A673 (cell line): ENCODE data around the gene GYPB.

ENCODE experiments used
- CTCF ChIP-seq: fragments of 300-800, 200-600 bp; sonication (generic); conservative IDR thresholded peaks from 2 replicates; pipeline ENCODE4 v1.5.1; 2017; ENCODE audit warnings: low read depth, mild to moderate bottlenecking, antibody characterized with exemption, low read length, moderate library complexity, mixed read lengths
- EZH2 ChIP-seq: fragments of 200-600 bp; sonication (generic); IDR thresholded peaks from 2 replicates; pipeline ENCODE4 v1.6.1; 2017; ENCODE audit warnings: borderline replicate concordance, low read depth, mild to moderate bottlenecking, mixed read lengths, antibody characterized with exemption, low read length; ENCODE audit not compliant: poor library complexity, severe bottlenecking

GRCh38 chr4:143961075-143961474 is 58.1 kb downstream of the GYPB start:
- TF ChIP-seq CTCF (no peak), EZH2 (no peak)
